T-helper 1 cell (primary cell): ENCODE data around the gene LAMA5.
A peak's percentile ranks its signal among the peaks of the same experiment; 100 is the strongest.

Source experiments
- DNase-seq, 5 donors: peaks; one replicate each; pipeline ENCODE4 v3.0.0-alpha.2; 2012 to 2020

The LAMA5 gene

GRCh38 chr20:62329389-62330377, 37.4 kb downstream of the LAMA5 start:
- peak in 1 of 5 donors; percentile 0 for DNase-seq

GRCh38 chr20:62328684-62329388, 38.3 kb downstream of the LAMA5 start:
- no peak for DNase-seq

- DNase-seq, result no peak
These were observed 39.2 kb downstream of the LAMA5 start for GRCh38 chr20:62327726-62328495.

GRCh38 chr20:62326959-62327725, 40.0 kb downstream of the LAMA5 start:
- no peak for DNase-seq

- DNase-seq, result no peak
These were observed 40.6 kb downstream of the LAMA5 start for GRCh38 chr20:62326559-62326958.

GRCh38 chr20:62325172-62325905, 41.8 kb downstream of the LAMA5 start:
- no peak for DNase-seq

GRCh38 chr20:62323980-62324906, 42.9 kb downstream of the LAMA5 start:
- peak in 1 of 5 donors; percentile 4 for DNase-seq

GRCh38 chr20:62323146-62323979, 43.7 kb downstream of the LAMA5 start:
- no peak for DNase-seq

GRCh38 chr20:62322492-62323041, 44.5 kb downstream of the LAMA5 start:
- DNase-seq, result no peak

GRCh38 chr20:62321975-62322374, 45.1 kb downstream of the LAMA5 start:
- DNase-seq, result no peak

GRCh38 chr20:62321521-62321948, 45.6 kb downstream of the LAMA5 start:
- no peak for DNase-seq

- DNase-seq, result no peak
These were observed 46.3 kb downstream of the LAMA5 start for GRCh38 chr20:62320581-62321354.

GRCh38 chr20:62319346-62319909, 47.7 kb downstream of the LAMA5 start:
- DNase-seq, result no peak

GRCh38 chr20:62318400-62319345, 48.4 kb downstream of the LAMA5 start:
- DNase-seq, result no peak

GRCh38 chr20:62317167-62317655, 49.9 kb downstream of the LAMA5 start:
- DNase-seq, result no peak
